ENCODE results near the gene SLC22A16. TPM values are rescaled to one million over a fixed set of nuclear protein-coding genes. Genes with fewer than 3 reads are reported as not detected.

Gene SLC22A16
- total RNA-seq, 1 experiment from 2014 or later = not detected

- no peaks in the 10 kb centered on the region for H3K36me3 ChIP-seq
- no peak overlapping the region for H3K4me3 ChIP-seq
- DNase-seq = no peak
- H3K4me1 ChIP-seq = no peaks in the 10 kb centered on the region
- no peak overlapping the region for H3K27ac ChIP-seq
- no peaks in the 10 kb centered on the region for H3K27me3 ChIP-seq
- H3K9me3 ChIP-seq (replicated peaks) = no peaks in the 10 kb centered on the region
These were observed 28.7 kb downstream of the SLC22A16 start for GRCh38 chr6:110447761-110448160.

GRCh38 chr6:110446405-110446804, 30.0 kb downstream of the SLC22A16 start:
- no peak for DNase-seq

GRCh38 chr6:110440026-110440425, 36.4 kb downstream of the SLC22A16 start:
- Histone ChIP-seq H3K27me3 (0 out of 2 replicates have a peak, but pooled peaks cover 3% of the 10 kb centered on the region), H3K9me3 (replicated peaks) (no peaks in the 10 kb centered on the region), H3K36me3 (no peaks in the 10 kb centered on the region), H3K4me3 (no peak overlapping the region), H3K27ac (no peak overlapping the region), H3K4me1 (no peaks in the 10 kb centered on the region)
- DNase-seq = no peak

More at GRCh38 chr6:110446405-110446804, 30.0 kb downstream of the SLC22A16 start:
- Histone ChIP-seq H3K27me3 (0 out of 2 replicates have a peak, but pooled peaks cover 3% of the 10 kb centered on the region), H3K4me1 (no peaks in the 10 kb centered on the region), H3K27ac (no peak overlapping the region; the same call in 1 of the 2 replicates), H3K4me3 (no peak overlapping the region), H3K9me3 (replicated peaks) (no peaks in the 10 kb centered on the region), H3K36me3 (no peaks in the 10 kb centered on the region)

GRCh38 chr6:110439356-110439755, 37.1 kb downstream of the SLC22A16 start:
- Histone ChIP-seq H3K27ac (no peak overlapping the region), H3K9me3 (replicated peaks) (no peaks in the 10 kb centered on the region), H3K27me3 (0 out of 2 replicates have a peak, but pooled peaks cover 3% of the 10 kb centered on the region), H3K36me3 (no peaks in the 10 kb centered on the region), H3K4me1 (no peaks in the 10 kb centered on the region), H3K4me3 (no peak overlapping the region)
- DNase-seq = no peak

GRCh38 chr6:110434961-110435602, 41.3 kb downstream of the SLC22A16 start:
- H3K4me3 ChIP-seq = no peak overlapping the region
- H3K27me3 ChIP-seq = no peaks in the 10 kb centered on the region; the same call in 1 of the 2 replicates
- no peaks in the 10 kb centered on the region for H3K4me1 ChIP-seq
- H3K36me3 ChIP-seq = no peaks in the 10 kb centered on the region
- no peak overlapping the region for H3K27ac ChIP-seq
- DNase-seq = no peak
- H3K9me3 ChIP-seq (replicated peaks) = no peaks in the 10 kb centered on the region

- no peak overlapping the region for H3K4me3 ChIP-seq
- no peak for DNase-seq
- H3K27ac ChIP-seq = no peak overlapping the region
- no peaks in the 10 kb centered on the region for H3K9me3 ChIP-seq (replicated peaks)
- H3K27me3 ChIP-seq = no peaks in the 10 kb centered on the region; the same call in 1 of the 2 replicates
- no peaks in the 10 kb centered on the region for H3K36me3 ChIP-seq
- no peaks in the 10 kb centered on the region for H3K4me1 ChIP-seq
These were observed 44.0 kb downstream of the SLC22A16 start for GRCh38 chr6:110432285-110432900.

GRCh38 chr6:110430741-110431140, 45.7 kb downstream of the SLC22A16 start:
- no peak for DNase-seq
- Histone ChIP-seq H3K36me3 (no peaks in the 10 kb centered on the region), H3K27ac (no peak overlapping the region), H3K27me3 (no peaks in the 10 kb centered on the region; the same call in 1 of the 2 replicates), H3K9me3 (replicated peaks) (no peaks in the 10 kb centered on the region), H3K4me1 (no peaks in the 10 kb centered on the region), H3K4me3 (no peak overlapping the region)

GRCh38 chr6:110430236-110430635, 46.2 kb downstream of the SLC22A16 start:
- no peak for DNase-seq
- H3K27ac ChIP-seq = no peak overlapping the region
- H3K4me3 ChIP-seq = no peak overlapping the region

GRCh38 chr6:110428153-110428552, 48.3 kb downstream of the SLC22A16 start:
- H3K27ac ChIP-seq = no peak overlapping the region
- H3K36me3 ChIP-seq = no peaks in the 10 kb centered on the region
- H3K4me1 ChIP-seq = no peaks in the 10 kb centered on the region
- no peak overlapping the region for H3K4me3 ChIP-seq
- no peaks in the 10 kb centered on the region for H3K9me3 ChIP-seq (replicated peaks)
- H3K27me3 ChIP-seq = no peaks in the 10 kb centered on the region; the same call in 1 of the 2 replicates
- no peak for DNase-seq

More at GRCh38 chr6:110430236-110430635, 46.2 kb downstream of the SLC22A16 start:
- Histone ChIP-seq H3K36me3 (no peaks in the 10 kb centered on the region), H3K4me1 (no peaks in the 10 kb centered on the region), H3K27me3 (no peaks in the 10 kb centered on the region; the same call in 1 of the 2 replicates), H3K9me3 (replicated peaks) (no peaks in the 10 kb centered on the region)

- Histone ChIP-seq H3K4me3 (no peak overlapping the region), H3K4me1 (no peaks in the 10 kb centered on the region), H3K36me3 (no peaks in the 10 kb centered on the region), H3K27me3 (no peaks in the 10 kb centered on the region), H3K9me3 (replicated peaks) (no peaks in the 10 kb centered on the region), H3K27ac (no peak overlapping the region)
- DNase-seq = no peak
These were observed 50.6 kb downstream of the SLC22A16 start for GRCh38 chr6:110425816-110426215.

- Histone ChIP-seq H3K9me3 (replicated peaks) (no peaks in the 10 kb centered on the region), H3K27me3 (no peaks in the 10 kb centered on the region), H3K4me1 (no peaks in the 10 kb centered on the region), H3K4me3 (no peak overlapping the region), H3K36me3 (no peaks in the 10 kb centered on the region), H3K27ac (no peak overlapping the region)
- DNase-seq = no peak
These were observed 54.0 kb downstream of the SLC22A16 start for GRCh38 chr6:110422444-110422822.

- H3K4me1 ChIP-seq = no peaks in the 10 kb centered on the region
- no peaks in the 10 kb centered on the region for H3K36me3 ChIP-seq
- no peak overlapping the region for H3K4me3 ChIP-seq
- no peak for DNase-seq
- H3K27me3 ChIP-seq = no peaks in the 10 kb centered on the region
- H3K27ac ChIP-seq = no peak overlapping the region
- H3K9me3 ChIP-seq (replicated peaks) = no peaks in the 10 kb centered on the region
These were observed 54.5 kb downstream of the SLC22A16 start for GRCh38 chr6:110421749-110422443.

GRCh38 chr6:110419028-110419739, 57.2 kb downstream of the SLC22A16 start:
- H3K4me1 ChIP-seq = no peaks in the 10 kb centered on the region
- no peak overlapping the region for H3K4me3 ChIP-seq
- no peak for DNase-seq
- H3K36me3 ChIP-seq = no peaks in the 10 kb centered on the region
- H3K27ac ChIP-seq = no peak overlapping the region
- H3K27me3 ChIP-seq = no peaks in the 10 kb centered on the region
- no peaks in the 10 kb centered on the region for H3K9me3 ChIP-seq (replicated peaks)

GRCh38 chr6:110418594-110418993, 57.8 kb downstream of the SLC22A16 start:
- no peak for DNase-seq
- no peaks in the 10 kb centered on the region for H3K36me3 ChIP-seq
- H3K27me3 ChIP-seq = no peaks in the 10 kb centered on the region
- H3K9me3 ChIP-seq (replicated peaks) = no peaks in the 10 kb centered on the region
- H3K4me3 ChIP-seq = no peak overlapping the region
- H3K27ac ChIP-seq = no peak overlapping the region
- no peaks in the 10 kb centered on the region for H3K4me1 ChIP-seq

All from SJCRH30 (cell line).